GM19397 (cell line): ENCODE results near the gene ZNF273.
"Not testable (repeated sequence)": the region's sequence is repeated elsewhere in the genome, so short reads cannot be mapped to it uniquely, and the experiment has no call there.

Experiments
- ATAC-seq: cut with Tn5 transposase; IDR thresholded peaks from one replicate; pipeline ENCODE4 v1.9.1; 2021; ENCODE audit warnings: mild to moderate bottlenecking, moderate library complexity; ENCODE audit not compliant: unreplicated experiment

Gene ZNF273

DNA sequence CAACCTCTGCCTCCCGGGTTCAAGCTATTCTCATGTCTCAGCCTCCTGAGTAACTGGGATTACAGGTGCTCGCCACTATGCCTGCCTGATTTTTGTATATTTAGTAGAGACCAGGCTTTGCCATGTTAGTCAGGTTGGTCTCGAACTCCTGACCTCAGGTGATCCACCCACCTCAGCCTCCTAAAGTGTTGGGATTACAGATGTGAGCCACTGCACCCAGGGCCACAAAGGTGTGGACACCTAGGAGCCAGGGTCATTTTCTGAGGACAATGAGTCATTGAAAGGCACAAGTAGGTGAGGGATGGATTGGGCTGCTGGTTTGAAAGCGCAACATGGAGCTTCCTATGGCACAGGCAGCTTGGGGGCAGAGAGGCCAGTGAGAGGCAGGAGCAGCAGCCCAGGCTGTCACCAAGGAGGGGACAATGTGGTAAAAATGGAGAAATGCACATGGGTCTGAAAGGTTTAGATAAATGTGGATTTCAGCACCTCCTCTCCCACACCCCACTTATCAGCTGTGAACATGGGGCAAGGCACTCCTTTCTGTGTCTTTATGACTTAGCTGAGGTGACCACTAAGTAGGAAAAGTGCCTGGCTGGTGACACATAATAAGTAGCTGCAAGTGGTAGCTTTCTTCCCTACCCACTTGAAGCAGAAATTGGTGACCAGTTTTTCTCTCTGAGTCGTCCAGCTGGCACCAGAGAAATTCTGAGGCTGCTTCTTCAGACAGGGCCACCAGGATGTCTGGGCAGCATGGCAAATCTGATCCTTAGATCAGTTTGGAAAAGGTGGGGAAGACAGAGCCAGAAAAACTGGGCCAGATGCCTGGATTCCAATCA is 41.8 kb downstream of the ZNF273 start:
- ATAC-seq: not testable (repeated sequence)

DNA sequence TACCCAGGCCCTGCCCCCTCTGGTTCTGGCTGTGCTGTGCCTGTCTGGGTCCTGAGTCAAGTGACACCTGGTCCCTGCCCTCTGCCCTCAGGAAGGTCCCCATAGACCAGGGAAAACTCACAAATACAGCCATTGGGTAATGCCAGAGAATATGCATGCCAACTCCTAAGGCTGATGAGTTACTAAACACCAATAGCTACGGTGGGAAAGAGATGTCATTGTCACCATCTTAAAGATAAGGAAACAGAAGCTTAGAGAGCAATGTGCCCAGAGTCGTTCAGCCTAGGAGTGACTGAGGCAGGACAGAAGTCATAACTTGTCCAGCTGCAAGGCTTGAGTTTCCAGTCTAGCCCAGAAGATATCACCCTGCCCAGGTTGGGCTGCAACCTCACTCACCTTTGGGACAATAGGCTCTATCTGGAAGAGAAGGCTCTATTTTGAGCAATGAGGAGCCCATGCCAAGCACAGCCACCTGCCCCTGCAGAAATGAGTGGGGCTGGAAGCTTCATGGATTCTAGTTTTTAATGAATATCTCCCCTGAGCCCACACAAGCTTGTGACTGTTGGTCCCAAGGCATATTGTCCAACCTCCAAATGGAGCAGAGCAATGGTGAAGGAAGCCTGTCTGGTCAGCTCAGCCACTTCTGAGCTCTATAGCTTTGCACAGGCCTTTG is 42.6 kb downstream of the ZNF273 start:
- ATAC-seq: no peak

DNA sequence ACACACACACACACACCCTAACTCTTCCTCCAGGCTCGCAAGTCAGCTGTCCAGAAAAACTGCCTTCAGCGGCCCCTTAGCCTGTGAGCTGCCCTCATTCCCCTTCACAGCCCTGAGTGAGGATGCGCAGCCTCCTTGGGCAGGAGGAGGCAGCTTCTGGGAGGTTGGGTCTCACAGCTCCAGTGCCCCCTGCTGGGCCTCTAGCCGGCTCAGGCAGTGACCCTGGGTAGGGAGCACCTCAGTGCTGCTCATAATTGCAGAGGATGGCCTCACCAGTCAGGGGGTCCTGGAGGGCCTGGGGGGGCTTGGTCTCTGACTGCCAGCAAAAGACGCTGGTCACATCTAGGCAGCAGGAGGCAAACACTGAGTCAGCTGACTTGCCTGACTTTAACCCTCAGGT is 43.7 kb downstream of the ZNF273 start:
- ATAC-seq: no peak

DNA sequence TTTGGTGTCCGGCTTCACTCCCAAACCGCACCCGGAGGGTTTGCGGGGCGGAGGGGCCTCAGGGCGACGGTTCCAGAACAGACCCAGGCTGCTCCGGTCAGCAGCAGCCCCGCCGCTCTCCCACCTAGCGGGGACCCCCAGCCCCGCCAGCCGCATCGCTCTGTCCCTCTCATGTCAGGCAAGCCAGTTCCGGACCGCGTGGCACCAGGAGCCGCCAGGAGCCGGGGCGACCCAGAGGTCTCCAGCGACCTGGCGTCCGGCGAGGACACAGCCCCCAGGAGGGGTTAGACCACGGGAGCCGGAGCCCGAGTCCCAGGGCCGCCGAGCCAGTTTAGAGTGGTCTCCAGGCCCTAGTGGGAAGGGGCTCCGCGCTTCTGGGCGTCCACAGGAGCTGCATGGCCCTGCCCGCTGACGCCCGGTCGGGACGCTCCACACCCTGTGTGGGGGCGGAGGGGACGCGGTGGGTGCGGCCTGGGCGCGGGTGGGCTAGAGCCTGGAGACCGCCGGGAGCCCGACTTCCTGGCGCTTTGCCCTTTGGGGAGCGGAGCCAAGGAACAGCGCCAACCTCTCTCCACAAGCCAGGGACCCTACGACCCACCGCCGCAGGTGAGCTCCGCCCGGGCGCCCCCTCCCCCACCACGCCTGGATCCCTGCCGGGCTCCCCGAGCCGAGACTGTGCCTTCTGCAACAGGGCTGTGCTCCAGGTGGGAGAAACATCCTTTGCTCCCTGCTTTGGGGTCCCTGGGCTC is 44.4 kb downstream of the ZNF273 start:
- ATAC-seq: no peak

DNA sequence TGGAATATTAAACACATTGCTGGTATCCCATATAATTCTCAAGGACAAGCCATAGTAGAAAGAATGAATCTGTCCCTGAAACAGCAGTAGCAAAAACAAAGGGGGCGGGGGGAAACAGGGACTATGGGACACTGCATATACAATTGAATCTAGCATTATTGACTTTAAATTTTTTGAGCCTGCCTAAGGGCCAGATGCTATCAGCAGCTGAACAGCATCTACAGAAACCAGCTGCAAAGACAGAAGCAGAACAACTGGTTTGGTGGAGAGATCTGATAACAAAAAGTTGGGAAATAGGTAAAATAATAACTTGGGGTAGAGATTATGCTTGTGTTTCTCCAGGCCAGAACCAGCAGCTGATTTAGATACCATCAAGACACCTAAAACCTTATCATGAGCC is 45.7 kb downstream of the ZNF273 start:
- not testable (repeated sequence) for ATAC-seq

DNA sequence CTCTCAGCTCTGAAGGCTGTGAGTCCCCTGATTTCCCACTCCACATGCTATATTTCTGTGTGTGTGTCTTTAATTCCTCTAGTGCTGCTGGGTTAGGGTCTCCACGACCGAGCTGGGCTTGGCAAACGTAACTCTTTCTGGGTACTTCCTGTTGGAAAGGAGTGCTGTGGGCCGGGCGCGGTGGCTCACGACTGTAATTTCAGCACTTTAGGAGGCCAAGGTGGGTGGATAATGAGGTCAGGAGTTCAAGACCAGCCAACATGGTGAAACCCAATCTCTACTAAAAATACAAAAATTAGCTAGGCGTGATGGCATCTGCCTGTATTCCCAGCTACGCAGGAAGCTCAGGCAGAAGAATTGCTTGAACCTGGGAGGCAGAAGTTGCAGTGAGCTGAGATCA is 47.6 kb downstream of the ZNF273 start:
- ATAC-seq: not testable (repeated sequence)

DNA sequence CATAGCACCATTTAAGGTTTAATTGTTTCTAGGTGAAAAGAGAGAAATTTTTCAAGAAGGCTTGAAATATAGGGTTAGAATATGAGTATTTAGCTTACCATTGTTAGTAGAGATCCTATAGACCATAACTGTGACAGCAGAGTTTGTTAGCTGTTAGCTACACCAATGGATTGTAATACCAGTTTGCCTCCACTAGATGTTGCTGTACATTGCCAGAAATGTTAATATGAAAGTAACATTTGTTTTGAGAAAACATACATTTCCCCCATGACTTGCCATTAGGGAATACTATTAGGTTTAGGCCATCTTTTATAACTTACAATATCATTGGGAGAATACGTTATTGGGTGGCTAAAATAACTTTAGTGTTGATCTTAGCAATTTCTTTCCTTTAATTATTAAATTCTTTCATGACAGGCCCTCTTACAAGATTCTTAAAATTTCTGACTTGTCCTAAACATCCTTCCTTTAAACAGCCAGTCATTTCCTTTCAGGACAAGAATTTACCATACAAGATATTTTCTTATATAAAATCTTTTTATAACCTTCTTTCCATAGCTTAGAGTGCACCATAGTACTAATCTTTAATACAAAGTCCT is 48.3 kb downstream of the ZNF273 start:
- no peak for ATAC-seq

DNA sequence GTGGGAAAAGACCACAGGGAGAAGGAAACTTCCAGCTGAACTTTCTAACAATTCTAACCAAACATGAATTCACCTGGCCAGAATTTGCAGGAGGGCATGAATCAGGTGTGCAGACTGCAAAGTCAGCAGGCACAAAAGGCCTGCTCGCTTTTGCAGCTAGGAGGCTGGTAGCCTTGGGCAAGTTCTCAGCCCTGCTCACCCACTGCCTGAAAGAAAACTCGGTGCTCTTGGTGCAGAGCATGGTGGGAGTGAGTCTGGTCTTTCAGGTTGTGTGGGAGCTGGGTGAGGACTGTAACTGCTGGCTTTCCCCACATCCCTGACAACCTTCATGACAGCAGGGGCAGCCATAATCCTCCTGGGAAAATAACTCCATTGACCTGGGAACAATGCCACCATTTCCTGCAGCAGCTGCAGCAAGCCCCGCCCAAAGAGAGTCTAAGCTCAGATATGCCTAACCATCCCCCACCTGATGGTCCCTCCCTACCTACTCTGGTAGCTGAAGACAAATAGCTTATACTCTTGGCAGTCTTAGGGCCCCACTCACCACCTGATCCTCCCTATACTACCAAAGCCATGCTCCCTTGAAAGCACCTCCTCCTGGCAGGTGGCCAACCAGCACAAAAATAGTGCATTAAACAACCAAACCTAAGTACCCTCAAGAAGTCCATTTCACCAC is 56.1 kb downstream of the ZNF273 start:
- ATAC-seq: no peak

DNA sequence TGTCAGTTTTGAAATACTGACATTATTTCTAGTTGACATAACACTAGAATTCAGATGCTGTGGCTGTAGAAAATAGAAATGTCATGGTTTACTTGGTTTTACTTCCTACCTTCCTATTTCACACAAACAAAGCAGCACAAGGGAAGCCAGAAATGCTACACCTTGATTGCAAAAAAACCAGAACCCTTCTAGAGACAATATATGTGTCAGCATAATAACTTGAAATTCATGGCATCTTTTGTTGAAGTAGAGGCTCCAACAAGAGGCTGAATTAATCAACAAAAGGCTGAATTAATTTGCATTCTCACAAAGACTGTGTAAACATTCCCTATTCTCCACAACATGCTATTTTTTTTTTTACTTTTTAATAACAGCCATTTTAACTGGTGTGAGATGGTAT is 62.5 kb downstream of the ZNF273 start:
- ATAC-seq: no peak

DNA sequence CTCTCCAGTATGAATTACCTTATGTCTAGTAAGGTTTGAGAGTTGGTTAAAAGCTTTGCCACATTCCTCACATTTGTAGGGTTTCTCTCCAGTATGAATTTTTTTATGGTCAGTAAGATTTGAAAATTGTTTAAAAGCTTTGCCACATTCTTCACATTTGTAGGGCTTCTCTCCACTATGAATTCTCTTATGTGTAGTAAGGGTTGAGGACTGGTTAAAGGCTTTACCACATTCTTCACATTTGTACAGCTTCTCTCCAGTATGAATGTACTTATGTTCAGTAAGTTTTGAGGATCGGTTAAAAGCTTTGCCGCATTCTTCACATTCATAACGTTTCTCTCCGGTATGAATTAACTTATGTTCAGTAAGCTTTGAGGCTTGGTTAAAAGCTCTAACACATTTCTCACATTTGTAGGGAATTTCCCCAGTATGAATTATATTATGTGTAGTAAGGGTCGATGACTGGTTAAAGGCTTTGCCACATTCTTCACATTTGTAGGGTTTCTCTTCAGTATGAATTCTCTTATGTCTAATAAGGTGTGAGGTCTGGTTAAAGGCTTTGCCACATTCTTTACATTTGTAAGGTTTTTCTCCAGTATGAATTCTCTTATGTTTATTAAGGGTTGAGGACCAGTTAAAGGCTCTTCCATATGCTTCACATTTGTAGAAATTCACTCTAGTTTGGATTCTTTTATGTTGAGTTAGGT is 75.6 kb downstream of the ZNF273 start:
- ATAC-seq: no peak
